ENCODE results near the gene SGCE. TPM values are rescaled to one million over a fixed set of nuclear protein-coding genes. Genes with fewer than 3 reads are reported as not detected.

Gene SGCE
- total and polyA plus RNA-seq, 5 experiments from 2014 or later = 0.36 to 2.9 (median 1.8) TPM; not detected in 2

GRCh38 chr7:94633014-94633341 lies 23.0 kb downstream of the SGCE start:
- no peaks in the 10 kb centered on the region for H3K36me3 Mint-ChIP-seq
- no peak for ATAC-seq
- no peaks in the 10 kb centered on the region for H3K4me1 Mint-ChIP-seq
- no peak overlapping the region for H3K27ac Mint-ChIP-seq
- POLR2A ChIA-PET = no interaction called here
- no peak for DNase-seq
- no peaks in the 10 kb centered on the region for H3K9me3 Mint-ChIP-seq
- peaks cover 12 to 36% (median 20%) of the 10 kb centered on the region in 5 donors for H3K27me3 Mint-ChIP-seq
- H3K4me3 Mint-ChIP-seq = no peak overlapping the region

GRCh38 chr7:94632338-94633013 lies 23.5 kb downstream of the SGCE start:
- POLR2A ChIA-PET = no interaction called here
- H3K4me3 Mint-ChIP-seq = no peak overlapping the region
- no peak overlapping the region for H3K27ac Mint-ChIP-seq
- H3K27me3 Mint-ChIP-seq = peaks cover 10 to 35% (median 17%) of the 10 kb centered on the region in 5 donors
- no peaks in the 10 kb centered on the region for H3K36me3 Mint-ChIP-seq
- no peaks in the 10 kb centered on the region for H3K9me3 Mint-ChIP-seq
- H3K4me1 Mint-ChIP-seq = no peaks in the 10 kb centered on the region
- ATAC-seq = no peak
- DNase-seq = no peak

- H3K4me3 Mint-ChIP-seq = no peak overlapping the region
- H3K4me1 Mint-ChIP-seq = no peaks in the 10 kb centered on the region
- H3K27ac Mint-ChIP-seq = no peak overlapping the region
- peaks cover 6 to 36% (median 18%) of the 10 kb centered on the region in 5 donors for H3K27me3 Mint-ChIP-seq
- ATAC-seq (no peak), DNase-seq (no peak)
- no peaks in the 10 kb centered on the region for H3K36me3 Mint-ChIP-seq
- POLR2A ChIA-PET = no interaction called here
- no peaks in the 10 kb centered on the region for H3K9me3 Mint-ChIP-seq
Measured at GRCh38 chr7:94630855-94631254, 25.1 kb downstream of the SGCE start.

- Mint-ChIP-seq H3K9me3 (no peaks in the 10 kb centered on the region), H3K27me3 (peaks cover 4 to 10% (median 6%) of the 10 kb centered on the region in 5 donors), H3K4me1 (peaks cover 0 to 9% (median 5%) of the 10 kb centered on the region in 4 donors), H3K4me3 (no peak overlapping the region), H3K27ac (no peak overlapping the region), H3K36me3 (no peaks in the 10 kb centered on the region)
- DNase-seq (no peak), ATAC-seq (no peak)
- POLR2A ChIA-PET = no interaction called here
Measured at GRCh38 chr7:94623820-94624219, 32.1 kb downstream of the SGCE start.

- DNase-seq = no peak
- Mint-ChIP-seq H3K9me3 (no peaks in the 10 kb centered on the region), H3K27ac (no peak overlapping the region), H3K36me3 (no peaks in the 10 kb centered on the region), H3K27me3 (peaks cover 0 to 1% (median 1%) of the 10 kb centered on the region in 5 donors), H3K4me1 (peaks cover 0 to 9% (median 5%) of the 10 kb centered on the region in 4 donors), H3K4me3 (no peak overlapping the region)
- ATAC-seq = no peak
- POLR2A ChIA-PET = no interaction called here
Measured at GRCh38 chr7:94621120-94621519, 34.8 kb downstream of the SGCE start.

GRCh38 chr7:94620703-94621118 lies 35.2 kb downstream of the SGCE start:
- Mint-ChIP-seq H3K4me3 (no peak overlapping the region), H3K9me3 (no peaks in the 10 kb centered on the region), H3K4me1 (peaks cover 0 to 9% (median 5%) of the 10 kb centered on the region in 4 donors), H3K27ac (no peak overlapping the region), H3K27me3 (peaks cover 0 to 1% (median 1%) of the 10 kb centered on the region in 5 donors), H3K36me3 (no peaks in the 10 kb centered on the region)
- POLR2A ChIA-PET = no interaction called here
- peak; percentile 46 to 51 for ATAC-seq
- DNase-seq = no peak

- H3K9me3 Mint-ChIP-seq = no peaks in the 10 kb centered on the region
- POLR2A ChIA-PET = no interaction called here
- H3K4me1 Mint-ChIP-seq = peaks cover 0 to 9% (median 5%) of the 10 kb centered on the region in 4 donors
- H3K27ac Mint-ChIP-seq = no peak overlapping the region
- no peaks in the 10 kb centered on the region for H3K36me3 Mint-ChIP-seq
- no peak for DNase-seq
- no peak for ATAC-seq
- no peak overlapping the region for H3K4me3 Mint-ChIP-seq
- peaks cover 3 to 9% (median 5%) of the 10 kb centered on the region in 5 donors for H3K27me3 Mint-ChIP-seq
Measured at GRCh38 chr7:94618126-94618525, 37.8 kb downstream of the SGCE start.

- H3K27ac Mint-ChIP-seq = no peak overlapping the region
- H3K27me3 Mint-ChIP-seq = peaks cover 4 to 10% (median 9%) of the 10 kb centered on the region in 5 donors
- H3K4me1 Mint-ChIP-seq = peaks cover 0 to 9% (median 5%) of the 10 kb centered on the region in 4 donors
- H3K36me3 Mint-ChIP-seq = no peaks in the 10 kb centered on the region
- peaks cover 0 to 3% (median 0%) of the 10 kb centered on the region in 9 donors for H3K9me3 Mint-ChIP-seq
- ATAC-seq (no peak), DNase-seq (no peak)
- POLR2A ChIA-PET = no interaction called here
- H3K4me3 Mint-ChIP-seq = no peak overlapping the region
Measured at GRCh38 chr7:94616855-94617254, 39.1 kb downstream of the SGCE start.

GRCh38 chr7:94615666-94616065 lies 40.3 kb downstream of the SGCE start:
- no peaks in the 10 kb centered on the region for H3K36me3 Mint-ChIP-seq
- POLR2A ChIA-PET = no interaction called here

GRCh38 chr7:94612661-94613060 lies 43.3 kb downstream of the SGCE start:
- ATAC-seq = no peak
- Mint-ChIP-seq H3K27ac (no peak overlapping the region), H3K36me3 (peaks cover 0 to 2% (median 0%) of the 10 kb centered on the region in 3 donors), H3K9me3 (peaks cover 1 to 31% (median 16%) of the 10 kb centered on the region in 9 donors), H3K27me3 (peaks cover 4 to 10% (median 9%) of the 10 kb centered on the region in 5 donors), H3K4me3 (no peak overlapping the region), H3K4me1 (no peaks in the 10 kb centered on the region)
- POLR2A ChIA-PET = no interaction called here
- DNase-seq = no peak

More at GRCh38 chr7:94615666-94616065, 40.3 kb downstream of the SGCE start:
- Mint-ChIP-seq H3K27ac (no peak overlapping the region), H3K9me3 (peaks cover 0 to 4% (median 1%) of the 10 kb centered on the region in 9 donors), H3K27me3 (peaks cover 4 to 10% (median 9%) of the 10 kb centered on the region in 5 donors), H3K4me3 (no peak overlapping the region), H3K4me1 (peaks cover 0 to 2% (median 2%) of the 10 kb centered on the region in 4 donors)
- no peak for ATAC-seq
- DNase-seq = no peak

- Mint-ChIP-seq H3K27ac (no peak overlapping the region), H3K4me1 (no peaks in the 10 kb centered on the region), H3K36me3 (peaks cover 0 to 5% (median 1%) of the 10 kb centered on the region in 3 donors), H3K4me3 (no peak overlapping the region), H3K27me3 (peaks cover 4 to 10% (median 9%) of the 10 kb centered on the region in 5 donors), H3K9me3 (peaks cover 5 to 35% (median 20%) of the 10 kb centered on the region in 9 donors)
- ATAC-seq = no peak
- POLR2A ChIA-PET = no interaction called here
- DNase-seq = no peak
Measured at GRCh38 chr7:94612253-94612652, 43.7 kb downstream of the SGCE start.

GRCh38 chr7:94609561-94609960 lies 46.4 kb downstream of the SGCE start:
- POLR2A ChIA-PET = no interaction called here
- DNase-seq (no peak), ATAC-seq (no peak)
- peaks cover 18 to 51% (median 33%) of the 10 kb centered on the region in 9 donors for H3K9me3 Mint-ChIP-seq
- H3K27ac Mint-ChIP-seq = no peak overlapping the region
- H3K27me3 Mint-ChIP-seq = peaks cover 4 to 13% (median 6%) of the 10 kb centered on the region in 5 donors
- H3K4me1 Mint-ChIP-seq = peaks cover 0 to 1% (median under 1%) of the 10 kb centered on the region in 4 donors
- H3K36me3 Mint-ChIP-seq = peaks cover 0 to 22% (median 8%) of the 10 kb centered on the region in 3 donors
- H3K4me3 Mint-ChIP-seq = no peak overlapping the region

- Mint-ChIP-seq H3K36me3 (peaks cover 0 to 22% (median 8%) of the 10 kb centered on the region in 3 donors), H3K4me1 (peaks cover 0 to 1% (median under 1%) of the 10 kb centered on the region in 4 donors), H3K27me3 (peaks cover 0 to 4% (median 0%) of the 10 kb centered on the region in 5 donors), H3K4me3 (no peak overlapping the region), H3K27ac (no peak overlapping the region), H3K9me3 (peaks cover 13 to 42% (median 27%) of the 10 kb centered on the region in 9 donors)
- POLR2A ChIA-PET = no interaction called here
- ATAC-seq (no peak), DNase-seq (no peak)
Measured at GRCh38 chr7:94605031-94605430, 50.9 kb downstream of the SGCE start.

Data from naive thymus-derived CD8-positive, alpha-beta T cell (primary cell).